ENCODE results near the gene BACE1. TPM values are rescaled to one million over a fixed set of nuclear protein-coding genes. Genes with fewer than 3 reads are reported as not detected.

The BACE1 gene
- total RNA-seq, 1 experiment from 2014 or later, result 9.6 TPM

DNA sequence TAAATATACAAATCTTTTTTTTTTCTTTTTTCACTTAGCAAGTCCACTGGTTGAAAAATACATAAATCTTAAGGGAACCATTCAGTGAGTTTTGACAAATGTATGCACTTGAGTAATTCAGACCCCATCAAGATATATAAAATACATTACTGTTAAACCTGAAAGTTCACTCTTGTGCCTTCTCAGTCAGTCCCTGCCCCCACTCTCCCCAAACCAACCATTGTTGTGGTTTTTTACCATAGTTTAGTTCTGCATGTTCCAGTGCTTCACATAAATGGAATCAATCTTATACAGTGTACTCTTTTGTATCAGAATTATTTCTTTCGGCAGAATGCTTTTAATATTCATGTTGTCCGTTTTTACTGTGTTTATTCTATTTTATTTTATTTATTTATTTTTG is 57.5 kb downstream of the BACE1 start:
- H3K27ac ChIP-seq, result no peak overlapping the region
- TF ChIP-seq EZH2 (IDR thresholded peaks at IDR 0.05; ENCODE audit: low read depth), result no peak
- TF ChIP-seq, protein P1, sequence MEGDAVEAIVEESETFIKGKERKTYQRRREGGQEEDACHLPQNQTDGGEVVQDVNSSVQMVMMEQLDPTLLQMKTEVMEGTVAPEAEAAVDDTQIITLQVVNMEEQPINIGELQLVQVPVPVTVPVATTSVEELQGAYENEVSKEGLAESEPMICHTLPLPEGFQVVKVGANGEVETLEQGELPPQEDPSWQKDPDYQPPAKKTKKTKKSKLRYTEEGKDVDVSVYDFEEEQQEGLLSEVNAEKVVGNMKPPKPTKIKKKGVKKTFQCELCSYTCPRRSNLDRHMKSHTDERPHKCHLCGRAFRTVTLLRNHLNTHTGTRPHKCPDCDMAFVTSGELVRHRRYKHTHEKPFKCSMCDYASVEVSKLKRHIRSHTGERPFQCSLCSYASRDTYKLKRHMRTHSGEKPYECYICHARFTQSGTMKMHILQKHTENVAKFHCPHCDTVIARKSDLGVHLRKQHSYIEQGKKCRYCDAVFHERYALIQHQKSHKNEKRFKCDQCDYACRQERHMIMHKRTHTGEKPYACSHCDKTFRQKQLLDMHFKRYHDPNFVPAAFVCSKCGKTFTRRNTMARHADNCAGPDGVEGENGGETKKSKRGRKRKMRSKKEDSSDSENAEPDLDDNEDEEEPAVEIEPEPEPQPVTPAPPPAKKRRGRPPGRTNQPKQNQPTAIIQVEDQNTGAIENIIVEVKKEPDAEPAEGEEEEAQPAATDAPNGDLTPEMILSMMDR (conservative IDR thresholded peaks at IDR 0.05), result no peak
- H3K4me3 ChIP-seq, result no peak overlapping the region
- no peaks in the 10 kb centered on the region for H3K9me2 ChIP-seq (ENCODE audit: insufficient read depth)
- no peaks in the 10 kb centered on the region for H3F3A ChIP-seq (ENCODE audit: insufficient read depth, low read depth)
- H3K27me3 ChIP-seq (ENCODE audit: insufficient read depth, low read depth), result no peaks in the 10 kb centered on the region
- no peak for DNase-seq
- H3K79me2 ChIP-seq (ENCODE audit: low read depth), result no peaks in the 10 kb centered on the region
- POLR2A ChIA-PET (ENCODE audit: unreplicated experiment), result no interaction called here
- H3K36me3 ChIP-seq (ENCODE audit: low read depth), result 0 out of 2 replicates have a peak, but pooled peaks cover 8% of the 10 kb centered on the region
- no peaks in the 10 kb centered on the region for H4K20me1 ChIP-seq (ENCODE audit: insufficient read depth)
- H3K4me2 ChIP-seq, result no peak overlapping the region
- intact Hi-C loops (cut with micrococcal nuclease; ENCODE audit: unreplicated experiment), result no loop called here
- H2AFZ ChIP-seq, result no peak overlapping the region
- H3K4me1 ChIP-seq (replicated peaks; ENCODE audit: insufficient read depth), result no peaks in the 10 kb centered on the region
- no TSS peak for BruUV-seq (replicated peaks)
- H3K9me3 ChIP-seq (ENCODE audit: insufficient read depth, low read depth), result no peaks in the 10 kb centered on the region
- CTCF ChIA-PET, result no interaction called here

- H3K9me3 ChIP-seq (ENCODE audit: insufficient read depth, low read depth), result no peaks in the 10 kb centered on the region
- POLR2A ChIA-PET (ENCODE audit: unreplicated experiment), result no interaction called here
These were observed 59.5 kb downstream of the BACE1 start for GRCh38 chr11:117256573-117256972.

GRCh38 chr11:117255966-117256365 is 60.1 kb downstream of the BACE1 start:
- Histone ChIP-seq H4K20me1 (ENCODE audit: insufficient read depth) (no peaks in the 10 kb centered on the region), H3K27me3 (ENCODE audit: insufficient read depth, low read depth) (no peaks in the 10 kb centered on the region), H3K36me3 (ENCODE audit: low read depth) (0 out of 2 replicates have a peak, but pooled peaks cover 8% of the 10 kb centered on the region), H2AFZ (no peak overlapping the region), H3F3A (ENCODE audit: insufficient read depth, low read depth) (no peaks in the 10 kb centered on the region), H3K9me2 (ENCODE audit: insufficient read depth) (no peaks in the 10 kb centered on the region), H3K4me3 (no peak overlapping the region), H3K27ac (no peak overlapping the region), H3K9me3 (ENCODE audit: insufficient read depth, low read depth) (no peaks in the 10 kb centered on the region), H3K4me1 (replicated peaks; ENCODE audit: insufficient read depth) (no peaks in the 10 kb centered on the region), H3K4me2 (no peak overlapping the region), H3K79me2 (ENCODE audit: low read depth) (no peaks in the 10 kb centered on the region)
- POLR2A ChIA-PET (ENCODE audit: unreplicated experiment), result no interaction called here
- no peak for DNase-seq
- BruUV-seq (replicated peaks), result no TSS peak
- intact Hi-C loops (cut with micrococcal nuclease; ENCODE audit: unreplicated experiment), result no loop called here
- CTCF ChIA-PET, result no interaction called here
- TF ChIP-seq, protein P1 (conservative IDR thresholded peaks at IDR 0.05), result no peak
- no peak for TF ChIP-seq EZH2 (IDR thresholded peaks at IDR 0.05; ENCODE audit: low read depth)

More at GRCh38 chr11:117256573-117256972, 59.5 kb downstream of the BACE1 start:
- CTCF ChIA-PET, result no interaction called here
- Histone ChIP-seq H3K4me2 (no peak overlapping the region), H3K9me2 (ENCODE audit: insufficient read depth) (no peaks in the 10 kb centered on the region), H3K4me3 (no peak overlapping the region), H2AFZ (no peak overlapping the region), H4K20me1 (ENCODE audit: insufficient read depth) (no peaks in the 10 kb centered on the region), H3K27me3 (ENCODE audit: insufficient read depth, low read depth) (no peaks in the 10 kb centered on the region), H3K79me2 (ENCODE audit: low read depth) (no peaks in the 10 kb centered on the region), H3K4me1 (replicated peaks; ENCODE audit: insufficient read depth) (no peaks in the 10 kb centered on the region), H3F3A (ENCODE audit: insufficient read depth, low read depth) (no peaks in the 10 kb centered on the region), H3K36me3 (ENCODE audit: low read depth) (0 out of 2 replicates have a peak, but pooled peaks cover 8% of the 10 kb centered on the region), H3K27ac (no peak overlapping the region)
- no peak for TF ChIP-seq EZH2 (IDR thresholded peaks at IDR 0.05; ENCODE audit: low read depth)
- no peak for DNase-seq
- intact Hi-C loops (cut with micrococcal nuclease; ENCODE audit: unreplicated experiment), result no loop called here
- no TSS peak for BruUV-seq (replicated peaks)

DNA sequence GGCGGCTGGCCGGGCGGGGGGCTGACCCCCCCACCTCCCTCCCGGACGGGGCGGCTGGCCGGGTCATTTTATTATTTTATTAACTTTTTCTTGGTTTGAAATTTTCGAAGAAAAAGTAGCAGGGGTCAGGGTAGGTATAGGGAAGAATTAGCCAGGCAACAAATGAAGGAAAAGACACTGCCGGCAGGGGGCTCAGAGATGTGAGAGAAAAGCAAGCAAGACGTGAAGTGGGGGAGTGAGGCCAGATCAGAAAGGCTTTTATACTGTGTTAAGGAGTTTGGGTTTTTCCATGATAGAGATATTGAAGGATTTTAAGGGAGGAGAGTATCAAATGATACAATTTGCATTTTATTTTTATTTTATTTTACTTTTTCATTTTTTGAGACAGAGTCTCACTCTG is 64.5 kb downstream of the BACE1 start:
- intact Hi-C loops (cut with micrococcal nuclease; ENCODE audit: unreplicated experiment), result no loop called here
- Histone ChIP-seq H3K9me2 (ENCODE audit: insufficient read depth) (no peaks in the 10 kb centered on the region), H3F3A (ENCODE audit: insufficient read depth, low read depth) (no peaks in the 10 kb centered on the region), H2AFZ (no peak overlapping the region), H3K4me2 (no peak overlapping the region), H3K4me1 (replicated peaks; ENCODE audit: insufficient read depth) (no peaks in the 10 kb centered on the region), H4K20me1 (ENCODE audit: insufficient read depth) (no peaks in the 10 kb centered on the region), H3K4me3 (no peak overlapping the region), H3K36me3 (ENCODE audit: low read depth) (peaks cover 14% of the 10 kb centered on the region), H3K9me3 (ENCODE audit: insufficient read depth, low read depth) (no peaks in the 10 kb centered on the region), H3K79me2 (ENCODE audit: low read depth) (no peaks in the 10 kb centered on the region), H3K27me3 (ENCODE audit: insufficient read depth, low read depth) (no peaks in the 10 kb centered on the region), H3K27ac (no peak overlapping the region)
- ChIA-PET CTCF (no interaction called here), POLR2A (ENCODE audit: unreplicated experiment) (no interaction called here)
- no TSS peak for BruUV-seq (replicated peaks)
- TF ChIP-seq, protein P1 (conservative IDR thresholded peaks at IDR 0.05), result no peak
- no peak for TF ChIP-seq EZH2 (IDR thresholded peaks at IDR 0.05; ENCODE audit: low read depth)
- DNase-seq, result no peak

Measured in PC-9 (cell line).